Measurements from ENCODE around the gene TNFSF8.

DNA sequence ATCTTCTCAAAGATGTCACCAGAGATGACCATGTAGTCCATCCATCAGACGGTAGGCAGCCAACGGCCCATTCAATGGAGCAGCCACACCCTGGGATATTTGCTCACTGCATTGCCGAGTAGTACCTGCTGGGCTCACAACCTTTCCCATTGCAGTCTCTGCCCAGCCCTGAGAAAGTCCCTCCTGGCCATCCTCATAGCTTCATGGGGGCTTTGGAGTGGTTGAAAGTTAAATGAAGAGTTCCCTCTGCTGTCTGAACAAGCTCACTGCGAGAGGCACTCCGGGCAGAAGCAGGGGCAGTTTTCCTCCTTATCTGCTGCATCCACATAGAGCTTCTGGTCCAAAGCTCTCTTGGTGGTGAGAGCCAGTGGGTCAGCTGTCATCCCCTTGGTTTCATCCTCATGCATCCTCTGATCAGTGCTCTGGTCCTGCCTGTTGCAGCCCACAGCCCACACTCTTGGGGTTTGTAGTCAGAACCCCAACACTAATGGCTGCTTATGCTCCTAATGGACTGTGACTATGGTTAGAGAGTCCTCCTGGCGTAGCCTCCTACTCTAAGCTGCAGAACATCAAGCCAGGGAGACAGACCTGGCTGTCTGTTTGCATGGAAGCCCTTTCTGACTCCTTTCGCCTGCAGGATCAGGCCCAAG is 23.3 kb downstream of the TNFSF8 start:
- no peak for TF ChIP-seq POLR2A (IDR thresholded peaks at IDR 0.05)
- TF ChIP-seq, protein P1, sequence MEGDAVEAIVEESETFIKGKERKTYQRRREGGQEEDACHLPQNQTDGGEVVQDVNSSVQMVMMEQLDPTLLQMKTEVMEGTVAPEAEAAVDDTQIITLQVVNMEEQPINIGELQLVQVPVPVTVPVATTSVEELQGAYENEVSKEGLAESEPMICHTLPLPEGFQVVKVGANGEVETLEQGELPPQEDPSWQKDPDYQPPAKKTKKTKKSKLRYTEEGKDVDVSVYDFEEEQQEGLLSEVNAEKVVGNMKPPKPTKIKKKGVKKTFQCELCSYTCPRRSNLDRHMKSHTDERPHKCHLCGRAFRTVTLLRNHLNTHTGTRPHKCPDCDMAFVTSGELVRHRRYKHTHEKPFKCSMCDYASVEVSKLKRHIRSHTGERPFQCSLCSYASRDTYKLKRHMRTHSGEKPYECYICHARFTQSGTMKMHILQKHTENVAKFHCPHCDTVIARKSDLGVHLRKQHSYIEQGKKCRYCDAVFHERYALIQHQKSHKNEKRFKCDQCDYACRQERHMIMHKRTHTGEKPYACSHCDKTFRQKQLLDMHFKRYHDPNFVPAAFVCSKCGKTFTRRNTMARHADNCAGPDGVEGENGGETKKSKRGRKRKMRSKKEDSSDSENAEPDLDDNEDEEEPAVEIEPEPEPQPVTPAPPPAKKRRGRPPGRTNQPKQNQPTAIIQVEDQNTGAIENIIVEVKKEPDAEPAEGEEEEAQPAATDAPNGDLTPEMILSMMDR (IDR thresholded peaks at IDR 0.05) = peak in 3 of 4 experiments; percentile 3 to 31 (median 11)

Measured in sigmoid colon (tissue), 3 donors.